Subcutaneous abdominal adipose tissue (tissue), 5 donors: ENCODE measurements around the gene RRAGC.

Experiments used
- H3K27ac ChIP-seq: one replicate; pipeline ENCODE4 v1.7.0; 2013; ENCODE audit warnings: low read depth, mild to moderate bottlenecking, inconsistent platforms, low read length, moderate library complexity
- H3K27me3 ChIP-seq, 5 donors: one replicate each; pipeline ENCODE4 v1.7.0; 2013; ENCODE audit warnings: low read length in 5 of 5, inconsistent platforms in 1 of 5; ENCODE audit not compliant: control insufficient read depth in 5 of 5, insufficient read depth in 4 of 5
- H3K36me3 ChIP-seq, 5 donors: one replicate each; pipeline ENCODE4 v1.7.0; 2013; ENCODE audit warnings: low read length in 5 of 5; ENCODE audit not compliant: control insufficient read depth in 5 of 5, insufficient read depth in 5 of 5
- H3K4me1 ChIP-seq, 5 donors: one replicate each; pipeline ENCODE4 v1.7.0; 2013; ENCODE audit warnings: low read length in 5 of 5, mild to moderate bottlenecking in 3 of 5, moderate library complexity in 1 of 5; ENCODE audit not compliant: control insufficient read depth in 5 of 5, insufficient read depth in 5 of 5
- H3K4me3 ChIP-seq, 5 donors: one replicate each; pipeline ENCODE4 v1.7.0; 2013; ENCODE audit warnings: low read length in 5 of 5, low read depth in 1 of 5
- H3K9ac ChIP-seq, 5 donors: one replicate each; pipeline ENCODE4 v1.7.0; 2013; ENCODE audit warnings: low read length in 5 of 5, mild to moderate bottlenecking in 4 of 5, moderate library complexity in 3 of 5
- H3K9me3 ChIP-seq, 5 donors: one replicate each; pipeline ENCODE4 v1.7.0; 2013; ENCODE audit warnings: low read length in 5 of 5; ENCODE audit not compliant: control insufficient read depth in 5 of 5
- donor health status: healthy.
- donor health status: healthy.
- donor health status: healthy.
- donor health status: healthy.
- donor health status: healthy.

Gene RRAGC

DNA sequence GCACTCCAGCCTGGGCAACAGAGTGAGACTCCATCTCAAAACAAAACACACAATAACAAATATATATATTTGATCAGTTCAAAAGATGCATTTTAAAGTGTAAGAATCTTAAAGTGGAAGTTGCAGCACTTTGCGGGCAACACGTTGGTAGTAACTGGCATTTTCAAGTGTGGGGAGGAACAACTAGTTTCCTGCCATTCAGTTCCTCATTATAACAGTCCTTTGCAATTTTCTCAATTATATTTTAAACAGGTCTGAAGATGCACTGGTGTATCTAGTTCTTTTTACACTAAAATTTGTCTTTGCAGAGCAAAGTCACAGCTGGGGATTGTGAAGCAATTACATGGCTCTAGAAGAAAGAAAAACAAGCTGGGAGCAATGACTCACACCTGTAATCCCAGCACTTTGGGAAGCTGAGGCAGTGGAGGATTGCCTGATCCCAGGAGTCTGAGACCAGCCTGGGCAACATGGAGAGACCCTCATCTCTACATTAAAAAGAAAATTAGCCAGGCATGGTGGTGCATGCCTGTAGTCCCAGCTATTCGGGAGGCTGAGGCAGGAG, 25.3 kb downstream of the RRAGC start:
- no peak overlapping the region for H3K9ac ChIP-seq
- H3K4me3 ChIP-seq: no peak overlapping the region
- H3K27me3 ChIP-seq: peaks cover 0 to 2% (median 0%) of the 10 kb centered on the region in 5 donors
- no peak overlapping the region for H3K27ac ChIP-seq
- no peaks in the 10 kb centered on the region for H3K9me3 ChIP-seq
- peaks cover under 1 to 16% (median 11%) of the 10 kb centered on the region in 5 donors for H3K4me1 ChIP-seq
- peaks cover 14 to 23% (median 19%) of the 10 kb centered on the region in 5 donors for H3K36me3 ChIP-seq

- peaks cover 0 to 4% (median 0%) of the 10 kb centered on the region in 5 donors for H3K27me3 ChIP-seq
- H3K4me1 ChIP-seq: peaks cover 0 to 5% (median 0%) of the 10 kb centered on the region in 5 donors
- no peaks in the 10 kb centered on the region for H3K9me3 ChIP-seq
- no peak overlapping the region for H3K4me3 ChIP-seq
- peak overlapping the region in 1 of 5 donors; percentile 32 for H3K9ac ChIP-seq
- H3K36me3 ChIP-seq: peaks cover 4 to 12% (median 10%) of the 10 kb centered on the region in 5 donors
- H3K27ac ChIP-seq: no peak overlapping the region
Observed at GRCh38 chr1:38833146-38833545, 26.4 kb downstream of the RRAGC start.

DNA sequence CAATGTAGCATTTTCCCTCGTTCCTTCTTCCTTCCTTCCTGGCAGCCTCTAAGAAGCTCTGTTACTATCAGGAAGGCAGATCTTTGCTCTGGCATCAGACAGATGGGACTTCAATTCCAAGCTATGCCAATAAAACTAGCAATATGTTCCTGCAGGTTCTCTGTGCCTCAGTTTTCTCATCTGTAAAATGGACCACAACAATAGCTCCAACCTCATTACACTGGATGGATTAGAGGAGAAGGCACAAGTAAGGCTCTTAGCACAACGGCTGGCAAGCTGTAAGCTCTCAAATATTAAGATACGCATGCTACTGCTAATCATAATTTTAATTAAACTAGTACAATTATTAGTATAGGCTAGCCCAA, 27.2 kb downstream of the RRAGC start:
- peaks cover 0 to 4% (median 0%) of the 10 kb centered on the region in 5 donors for H3K4me1 ChIP-seq
- no peaks in the 10 kb centered on the region for H3K9me3 ChIP-seq
- no peak overlapping the region for H3K27ac ChIP-seq
- H3K36me3 ChIP-seq: peaks cover 0 to 6% (median 4%) of the 10 kb centered on the region in 5 donors
- H3K4me3 ChIP-seq: no peak overlapping the region
- H3K9ac ChIP-seq: peak overlapping the region in 1 of 5 donors; percentile 32
- H3K27me3 ChIP-seq: peaks cover 0 to 5% (median 4%) of the 10 kb centered on the region in 5 donors

DNA sequence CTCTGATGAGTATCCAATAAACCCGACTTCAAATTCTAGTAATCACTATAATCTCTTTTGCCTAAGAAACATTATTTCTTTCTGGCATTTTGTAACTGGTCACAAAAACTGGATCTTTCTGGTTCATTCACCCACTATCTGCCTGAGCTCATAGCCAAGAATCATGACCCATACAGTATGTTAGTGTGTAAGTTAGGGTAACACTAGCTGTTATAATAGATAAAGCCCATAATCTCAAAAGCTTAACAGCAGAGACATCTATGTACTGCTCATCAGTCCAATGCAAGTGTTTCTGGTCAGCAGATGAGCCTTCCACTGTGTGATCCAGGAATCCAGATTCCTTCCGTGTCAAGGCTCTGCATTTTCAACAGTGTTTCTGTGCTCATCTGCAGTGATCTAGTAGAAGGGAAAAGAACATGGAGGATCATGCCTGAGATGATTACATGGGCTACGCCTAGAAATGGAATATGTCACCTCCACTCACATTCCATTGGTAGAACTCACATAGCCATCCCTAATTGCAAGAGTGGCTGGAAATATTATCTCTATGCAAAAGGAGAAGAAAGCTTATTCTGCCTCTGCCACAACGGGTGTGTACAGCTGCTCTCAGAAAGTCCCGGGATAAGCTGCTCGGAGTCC, 27.7 kb downstream of the RRAGC start:
- Histone ChIP-seq H3K36me3 (peaks cover 0 to under 1% (median 0%) of the 10 kb centered on the region in 5 donors), H3K4me3 (no peak overlapping the region), H3K27me3 (peaks cover 0 to 6% (median 4%) of the 10 kb centered on the region in 5 donors)

DNA sequence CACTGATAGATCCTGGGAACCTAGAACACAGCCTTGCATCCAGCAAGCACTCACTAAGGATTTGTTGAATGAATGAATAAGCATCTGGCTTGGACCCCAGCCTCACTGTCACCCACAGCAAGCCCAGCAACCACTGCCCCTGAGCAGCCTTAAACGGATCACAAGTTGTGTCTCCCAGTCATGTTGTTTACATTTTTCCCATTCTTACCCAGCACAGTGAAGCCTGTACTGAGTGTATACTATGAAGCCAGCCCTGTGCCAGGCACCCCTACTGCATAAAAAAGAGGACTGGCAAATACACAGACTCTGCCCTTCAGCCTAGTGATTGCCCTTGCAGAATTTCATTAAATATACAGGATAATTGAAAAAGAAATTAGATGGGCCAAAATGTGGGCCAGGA, 30.2 kb downstream of the RRAGC start:
- Histone ChIP-seq H3K27ac (no peak overlapping the region), H3K27me3 (peaks cover 2 to 6% (median 4%) of the 10 kb centered on the region in 5 donors), H3K4me1 (peaks cover 0 to 4% (median 0%) of the 10 kb centered on the region in 5 donors), H3K36me3 (no peaks in the 10 kb centered on the region), H3K4me3 (no peak overlapping the region), H3K9ac (no peak overlapping the region), H3K9me3 (no peaks in the 10 kb centered on the region)

More for the DNA sequence above, 27.7 kb downstream of the RRAGC start:
- H3K27ac ChIP-seq: no peak overlapping the region
- H3K9me3 ChIP-seq: no peaks in the 10 kb centered on the region
- H3K9ac ChIP-seq: no peak overlapping the region
- H3K4me1 ChIP-seq: peaks cover 0 to 4% (median 0%) of the 10 kb centered on the region in 5 donors

- Histone ChIP-seq H3K27ac (no peak overlapping the region), H3K4me1 (no peaks in the 10 kb centered on the region), H3K27me3 (peaks cover 2 to 6% (median 4%) of the 10 kb centered on the region in 5 donors)
Observed at GRCh38 chr1:38827318-38827717, 32.3 kb downstream of the RRAGC start.

GRCh38 chr1:38826886-38827285, 32.7 kb downstream of the RRAGC start:
- H3K4me1 ChIP-seq: no peaks in the 10 kb centered on the region
- no peak overlapping the region for H3K27ac ChIP-seq
- H3K9me3 ChIP-seq: no peaks in the 10 kb centered on the region
- no peak overlapping the region for H3K9ac ChIP-seq
- no peaks in the 10 kb centered on the region for H3K36me3 ChIP-seq
- peaks cover 2 to 6% (median 4%) of the 10 kb centered on the region in 5 donors for H3K27me3 ChIP-seq
- no peak overlapping the region for H3K4me3 ChIP-seq

More at GRCh38 chr1:38827318-38827717, 32.3 kb downstream of the RRAGC start:
- no peak overlapping the region for H3K4me3 ChIP-seq
- H3K9ac ChIP-seq: no peak overlapping the region
- no peaks in the 10 kb centered on the region for H3K36me3 ChIP-seq
- H3K9me3 ChIP-seq: no peaks in the 10 kb centered on the region

GRCh38 chr1:38826262-38826661, 33.3 kb downstream of the RRAGC start:
- H3K9ac ChIP-seq: no peak overlapping the region
- no peak overlapping the region for H3K27ac ChIP-seq
- peaks cover 2 to 8% (median 4%) of the 10 kb centered on the region in 5 donors for H3K27me3 ChIP-seq
- H3K4me1 ChIP-seq: no peaks in the 10 kb centered on the region
- no peaks in the 10 kb centered on the region for H3K36me3 ChIP-seq
- H3K4me3 ChIP-seq: no peak overlapping the region
- H3K9me3 ChIP-seq: no peaks in the 10 kb centered on the region

DNA sequence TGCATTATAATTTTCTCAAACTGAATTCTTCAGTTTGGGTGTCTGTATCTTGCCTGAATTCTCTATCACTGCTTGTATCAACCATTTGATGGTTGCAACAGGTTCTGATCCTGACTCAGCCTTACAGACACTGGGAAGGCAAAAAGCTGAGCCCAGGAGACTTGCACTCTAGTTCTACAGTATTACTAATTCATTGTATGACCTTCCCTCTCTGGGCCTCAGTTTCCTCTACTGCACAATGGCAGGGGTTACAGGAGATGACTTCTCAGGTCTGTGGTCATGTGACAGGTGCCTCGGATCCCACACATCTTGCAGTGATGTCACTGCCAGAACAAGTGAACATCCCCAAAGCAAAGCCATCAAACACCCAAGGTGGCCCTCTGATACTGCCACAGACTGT, 38.7 kb downstream of the RRAGC start:
- H3K4me1 ChIP-seq: peaks cover 0 to 13% (median 11%) of the 10 kb centered on the region in 5 donors
- H3K36me3 ChIP-seq: no peaks in the 10 kb centered on the region
- H3K9me3 ChIP-seq: peaks cover 0 to 11% (median 4%) of the 10 kb centered on the region in 5 donors
- H3K27me3 ChIP-seq: peaks cover 19 to 33% (median 25%) of the 10 kb centered on the region in 5 donors
- H3K9ac ChIP-seq: no peak overlapping the region
- no peak overlapping the region for H3K27ac ChIP-seq
- H3K4me3 ChIP-seq: no peak overlapping the region

DNA sequence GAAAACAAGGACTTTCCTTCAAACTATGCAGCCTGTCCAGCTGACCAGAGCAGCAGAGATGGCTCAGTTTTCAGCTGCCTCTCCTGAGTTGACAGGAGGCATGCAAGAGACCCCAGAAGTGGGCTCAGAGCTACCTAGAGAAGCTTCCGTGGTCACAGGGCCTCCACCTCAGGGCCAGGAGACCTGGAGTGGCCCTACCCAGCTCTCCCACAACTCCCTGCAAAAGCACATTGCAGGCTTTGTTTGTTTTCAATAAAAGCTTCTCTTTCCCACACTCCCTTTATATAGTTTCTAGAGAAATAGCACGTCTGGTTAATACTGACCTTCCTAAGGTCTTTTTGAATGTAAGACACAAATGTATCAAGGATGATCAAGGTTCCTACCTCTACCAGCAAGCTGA, 40.1 kb downstream of the RRAGC start:
- H3K27me3 ChIP-seq: peaks cover 23 to 42% (median 30%) of the 10 kb centered on the region in 5 donors

More for the DNA sequence above, 40.1 kb downstream of the RRAGC start:
- H3K27ac ChIP-seq: no peak overlapping the region
- H3K36me3 ChIP-seq: no peaks in the 10 kb centered on the region
- peaks cover 0 to 11% (median 4%) of the 10 kb centered on the region in 5 donors for H3K9me3 ChIP-seq
- H3K9ac ChIP-seq: no peak overlapping the region
- no peak overlapping the region for H3K4me3 ChIP-seq
- H3K4me1 ChIP-seq: peaks cover 0 to 13% (median 11%) of the 10 kb centered on the region in 5 donors
